Mucosa of stomach (tissue), 1 donor: Measurements from ENCODE around the gene ASB13.
"Not testable (repeated sequence)": the region's sequence is repeated elsewhere in the genome, so short reads cannot be mapped to it uniquely, and the experiment has no call there.

Source experiments
- H3K27me3 ChIP-seq: one replicate; pipeline ENCODE4 v1.7.0; 2013; ENCODE audit warnings: mild to moderate bottlenecking, low read length; ENCODE audit not compliant: control insufficient read depth, insufficient read depth
- H3K36me3 ChIP-seq: one replicate; pipeline ENCODE4 v1.7.0; 2013; ENCODE audit warnings: low read length; ENCODE audit not compliant: control insufficient read depth, insufficient read depth
- H3K4me1 ChIP-seq: one replicate; pipeline ENCODE4 v1.7.0; 2013; ENCODE audit warnings: mild to moderate bottlenecking, low read length; ENCODE audit not compliant: control insufficient read depth, insufficient read depth
- H3K4me3 ChIP-seq: one replicate; pipeline ENCODE4 v1.7.0; 2013; ENCODE audit warnings: low read length
- H3K9ac ChIP-seq: one replicate; pipeline ENCODE4 v1.7.0; 2013; ENCODE audit warnings: mild to moderate bottlenecking, low read length, moderate library complexity
- H3K9me3 ChIP-seq: one replicate; pipeline ENCODE4 v1.7.0; 2013; ENCODE audit warnings: mild to moderate bottlenecking, low read length, moderate library complexity; ENCODE audit not compliant: control insufficient read depth
- donor health status: Pancreatic carcinoma.

The ASB13 gene

DNA sequence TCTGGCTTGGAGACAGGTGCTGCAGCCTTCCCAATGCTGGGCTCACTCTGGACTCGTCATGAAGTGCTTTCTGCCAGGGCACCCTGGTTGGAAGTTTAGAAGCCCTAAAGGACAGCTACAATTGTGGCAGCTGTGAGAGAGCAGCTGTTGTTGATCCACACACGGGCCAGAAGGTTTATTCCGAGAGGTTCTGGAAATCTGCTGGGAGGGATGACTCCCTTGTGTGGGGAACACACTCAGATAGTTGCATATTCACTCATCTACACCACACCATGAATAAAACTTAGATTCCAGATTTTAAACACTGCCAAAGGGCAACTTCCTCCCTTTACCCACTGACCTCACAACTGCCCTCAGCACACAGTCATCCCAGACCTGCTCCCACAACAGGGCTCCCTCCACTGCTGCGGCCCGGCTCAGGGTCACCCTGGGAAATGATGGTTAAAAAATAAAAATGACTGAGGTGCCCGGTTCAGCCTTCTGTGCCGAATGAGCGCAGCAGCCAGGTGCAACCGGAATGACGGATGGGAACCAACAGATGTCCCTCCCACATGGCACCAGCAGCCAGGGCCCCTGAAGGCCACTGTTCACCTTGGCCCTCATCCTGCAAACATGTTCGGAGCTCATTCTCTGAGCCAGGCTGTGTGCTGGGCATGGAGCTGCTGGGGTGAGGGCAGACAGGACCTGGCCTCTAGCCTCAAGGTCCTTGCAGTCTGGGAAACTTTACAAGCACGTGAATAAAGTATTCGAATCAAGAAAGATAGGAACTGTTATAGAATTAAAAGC, 40.2 kb downstream of the ASB13 start:
- Histone ChIP-seq H3K9me3 (no peaks in the 10 kb centered on the region), H3K4me1 (peaks cover 34% of the 10 kb centered on the region), H3K27me3 (no peaks in the 10 kb centered on the region), H3K36me3 (no peaks in the 10 kb centered on the region), H3K4me3 (no peak overlapping the region), H3K9ac (peak overlapping the region; percentile 10)

DNA sequence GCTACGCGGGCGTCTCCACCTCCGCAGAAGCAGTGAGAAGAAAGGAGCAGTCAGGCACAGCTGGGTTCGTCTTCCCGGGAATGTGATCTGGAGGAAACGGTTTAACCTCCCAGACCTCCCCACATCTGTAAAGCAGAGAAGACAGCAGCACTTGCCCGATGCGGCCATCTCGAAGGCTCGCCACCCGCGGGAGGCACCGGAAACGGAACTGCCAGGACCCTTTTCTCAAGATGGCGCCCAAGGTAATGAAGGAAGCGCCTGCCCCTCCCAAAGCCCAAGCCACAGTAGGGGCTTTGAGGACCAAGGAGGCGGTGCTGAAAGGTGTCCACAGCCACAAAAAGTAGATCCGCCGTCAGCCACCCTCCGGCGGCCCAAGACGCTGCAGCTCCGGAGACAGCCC, 41.7 kb downstream of the ASB13 start:
- H3K9ac ChIP-seq, result no peak overlapping the region
- peaks cover 24% of the 10 kb centered on the region for H3K4me1 ChIP-seq
- H3K9me3 ChIP-seq, result no peaks in the 10 kb centered on the region
- no peaks in the 10 kb centered on the region for H3K27me3 ChIP-seq
- H3K36me3 ChIP-seq, result no peaks in the 10 kb centered on the region
- H3K4me3 ChIP-seq, result no peak overlapping the region

DNA sequence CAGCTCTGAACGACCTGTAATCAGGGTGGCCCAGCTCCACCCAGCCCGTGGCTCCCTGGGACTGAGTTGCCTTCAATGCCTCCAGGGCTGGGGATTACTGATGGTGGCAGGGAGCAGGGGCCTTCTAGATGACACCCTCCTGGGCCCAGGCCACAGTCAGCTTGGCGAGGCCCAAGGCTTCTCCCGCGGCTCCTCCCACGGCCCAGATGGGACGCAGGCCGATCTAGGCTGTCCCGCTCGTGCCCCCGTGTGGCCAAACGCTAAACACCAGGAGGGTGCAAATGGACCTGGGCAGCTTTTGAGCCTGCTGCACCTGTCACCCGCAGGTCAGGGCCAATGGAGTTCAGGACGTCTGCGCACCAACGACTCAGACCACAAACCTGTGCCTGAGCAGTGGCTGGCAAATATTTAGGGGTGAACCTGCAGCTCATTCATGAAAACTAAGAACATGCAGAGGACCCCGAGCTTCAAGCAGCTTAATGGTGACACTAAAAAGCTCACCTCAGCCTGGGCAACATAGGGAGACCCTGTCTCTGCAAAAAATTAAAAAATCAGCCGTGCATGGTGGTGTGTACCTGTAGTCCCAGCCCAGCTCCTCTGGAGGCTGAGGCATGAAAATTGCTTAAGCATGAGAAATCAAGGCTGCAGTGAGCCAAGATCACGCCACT, 43.2 kb downstream of the ASB13 start:
- H3K9ac ChIP-seq, result no peak overlapping the region

DNA sequence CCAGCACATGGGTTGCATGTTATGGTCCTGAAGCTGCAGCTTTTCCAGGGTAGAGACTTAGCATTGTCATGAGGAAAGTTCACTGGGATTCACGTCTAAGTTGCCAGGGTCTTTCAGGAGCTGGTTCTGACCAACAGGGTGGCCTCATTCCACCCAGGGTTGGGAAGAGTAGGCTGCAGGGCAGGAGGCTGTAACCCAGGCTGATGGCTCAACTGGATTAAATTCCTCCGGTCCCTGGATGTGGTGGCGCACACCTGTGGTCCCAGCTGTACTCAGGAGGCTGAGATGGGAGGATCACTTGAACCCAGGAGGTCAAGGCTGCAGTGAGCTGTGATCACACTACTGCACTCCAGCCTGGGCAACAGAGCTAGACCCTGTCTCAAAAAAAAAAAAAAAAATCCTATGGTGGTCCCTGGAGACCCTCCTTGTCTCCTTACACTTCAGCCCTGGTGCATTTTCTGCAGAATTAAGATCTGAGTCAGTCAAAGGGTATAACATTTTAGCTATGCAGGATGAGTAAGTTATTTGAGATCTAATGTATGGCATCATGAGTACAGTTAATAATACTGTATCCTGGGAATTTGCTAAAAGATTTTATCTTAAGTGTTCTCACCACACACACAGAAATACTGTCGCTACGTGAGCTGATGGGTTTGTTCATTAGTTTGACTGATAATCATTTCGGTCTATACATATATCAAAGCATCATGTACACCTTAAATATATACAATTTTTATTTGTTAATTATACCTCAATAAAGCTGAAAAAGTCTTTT, 44.0 kb downstream of the ASB13 start:
- H3K27me3 ChIP-seq, result no peaks in the 10 kb centered on the region
- peaks cover 18% of the 10 kb centered on the region for H3K4me1 ChIP-seq
- no peaks in the 10 kb centered on the region for H3K9me3 ChIP-seq
- no peaks in the 10 kb centered on the region for H3K36me3 ChIP-seq
- H3K9ac ChIP-seq, result no peak overlapping the region
- no peak overlapping the region for H3K4me3 ChIP-seq

More for the DNA sequence above, 43.2 kb downstream of the ASB13 start:
- peaks cover 18% of the 10 kb centered on the region for H3K4me1 ChIP-seq
- no peaks in the 10 kb centered on the region for H3K9me3 ChIP-seq
- no peak overlapping the region for H3K4me3 ChIP-seq
- no peaks in the 10 kb centered on the region for H3K27me3 ChIP-seq
- no peaks in the 10 kb centered on the region for H3K36me3 ChIP-seq

DNA sequence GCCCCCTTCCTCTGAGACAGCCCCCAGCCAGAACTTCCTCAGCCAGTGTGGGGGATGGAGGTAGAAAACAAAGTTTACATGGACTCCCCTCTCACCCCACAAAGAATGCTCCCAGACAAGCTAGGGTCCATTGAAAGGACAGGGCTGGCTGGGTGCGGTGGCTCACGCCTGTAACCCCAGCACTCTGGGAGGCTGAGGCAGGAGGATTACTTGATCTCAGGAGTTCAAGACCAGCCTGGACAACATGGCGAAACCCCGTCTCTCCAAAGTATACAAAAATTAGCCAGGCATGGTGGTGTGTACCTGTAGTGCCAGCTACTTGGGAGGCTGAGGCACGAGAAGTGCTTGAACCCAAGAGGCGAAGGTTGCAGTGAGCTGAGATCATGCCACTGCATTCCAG, 45.0 kb downstream of the ASB13 start:
- not testable (repeated sequence) for H3K4me3 ChIP-seq, H3K9me3 ChIP-seq, H3K9ac ChIP-seq, H3K27me3 ChIP-seq, H3K36me3 ChIP-seq
- H3K4me1 ChIP-seq, result peaks cover 18% of the 10 kb centered on the region

DNA sequence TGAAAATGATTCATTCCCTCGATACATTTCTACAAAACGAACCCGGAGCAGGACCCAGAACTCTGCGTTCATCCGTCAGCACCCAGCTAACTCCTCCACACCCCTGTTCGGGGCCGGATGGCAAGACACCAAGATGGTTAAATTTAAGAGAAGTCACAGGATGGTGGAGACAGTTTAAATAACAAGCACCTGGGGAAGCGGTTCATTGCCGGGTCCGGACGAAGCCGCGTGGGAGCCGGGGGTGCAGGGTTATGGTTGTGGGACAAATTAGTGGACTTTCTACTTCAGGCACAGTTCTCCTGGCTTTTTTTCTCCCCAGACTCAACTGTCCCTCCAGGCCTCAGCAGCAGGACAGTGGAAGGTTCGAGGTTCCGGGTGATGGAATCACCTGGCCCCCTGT, 45.4 kb downstream of the ASB13 start:
- H3K36me3 ChIP-seq, result no peaks in the 10 kb centered on the region
- no peaks in the 10 kb centered on the region for H3K9me3 ChIP-seq
- no peaks in the 10 kb centered on the region for H3K27me3 ChIP-seq
- H3K4me1 ChIP-seq, result peaks cover 16% of the 10 kb centered on the region
- H3K4me3 ChIP-seq, result no peak overlapping the region
- H3K9ac ChIP-seq, result no peak overlapping the region

DNA sequence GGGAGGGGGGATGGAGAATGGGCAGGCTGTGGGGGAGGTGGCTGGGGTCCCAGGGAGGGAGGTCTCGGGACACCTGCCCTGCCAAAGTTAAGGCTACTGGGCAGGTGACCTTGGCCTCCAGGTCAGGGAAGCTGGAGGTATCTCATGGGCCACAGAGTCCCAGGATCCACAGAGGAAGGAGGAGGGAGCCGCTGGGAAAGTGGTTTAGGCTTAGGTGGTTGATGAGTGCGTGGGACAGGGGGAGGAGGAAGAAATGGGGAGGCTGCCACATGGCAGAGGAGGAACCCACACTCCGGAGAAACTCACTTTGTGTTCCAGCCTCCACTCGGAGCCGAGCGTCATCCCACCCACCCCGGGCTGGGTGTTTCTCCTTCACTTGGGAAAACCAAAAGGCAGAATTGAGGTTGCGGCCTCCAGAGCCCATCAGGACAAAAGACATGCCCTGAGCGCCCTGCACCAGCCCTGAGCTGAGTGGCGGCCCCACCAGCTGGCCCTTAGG, 46.1 kb downstream of the ASB13 start:
- H3K36me3 ChIP-seq, result no peaks in the 10 kb centered on the region
- no peaks in the 10 kb centered on the region for H3K9me3 ChIP-seq
- H3K9ac ChIP-seq, result no peak overlapping the region
- H3K4me1 ChIP-seq, result peaks cover 15% of the 10 kb centered on the region
- H3K27me3 ChIP-seq, result no peaks in the 10 kb centered on the region
- no peak overlapping the region for H3K4me3 ChIP-seq

DNA sequence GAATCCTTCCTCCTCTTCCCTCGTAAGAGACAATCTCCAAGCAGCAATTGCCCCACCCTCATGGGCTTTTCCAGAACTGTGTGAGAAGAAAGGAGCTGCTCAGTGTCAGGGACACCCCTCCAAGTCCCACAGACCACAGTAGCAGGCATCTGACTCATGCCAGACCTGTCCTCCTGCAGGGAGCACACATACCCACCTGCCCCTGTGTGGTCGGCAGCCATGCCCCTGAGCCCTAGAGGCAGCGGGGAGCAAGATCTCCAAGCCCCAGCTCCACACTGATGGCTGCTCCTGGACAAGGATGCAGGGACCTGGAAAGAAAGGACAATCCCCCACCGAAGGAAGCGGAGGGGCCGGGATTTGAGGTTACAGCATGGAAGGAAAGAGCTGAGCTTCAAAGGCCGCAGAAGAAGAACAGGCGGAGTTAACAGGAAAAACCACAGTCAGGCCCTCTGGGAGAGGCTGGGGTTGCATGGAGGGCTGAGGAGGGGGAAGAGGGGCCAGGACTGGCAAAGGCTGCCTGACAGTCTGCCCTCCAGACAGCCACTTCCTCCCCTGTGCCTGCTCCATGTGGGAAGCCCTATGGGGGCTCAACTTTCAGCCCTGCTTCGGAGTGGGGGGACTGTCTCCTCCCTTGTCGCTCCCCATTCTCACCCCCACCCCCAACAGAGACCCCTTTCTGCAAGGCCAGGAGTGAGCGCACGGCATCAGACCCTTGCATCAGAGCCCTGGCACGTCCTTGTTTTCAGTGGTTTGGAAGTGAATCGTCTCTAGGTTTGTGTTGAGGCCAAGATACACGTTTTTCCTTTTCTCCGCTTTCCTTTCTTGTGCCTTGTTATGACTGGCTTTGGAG, 46.8 kb downstream of the ASB13 start:
- H3K27me3 ChIP-seq, result no peaks in the 10 kb centered on the region
- H3K36me3 ChIP-seq, result no peaks in the 10 kb centered on the region
- H3K4me1 ChIP-seq, result peaks cover 15% of the 10 kb centered on the region
- no peaks in the 10 kb centered on the region for H3K9me3 ChIP-seq
- no peak overlapping the region for H3K9ac ChIP-seq
- H3K4me3 ChIP-seq, result no peak overlapping the region

DNA sequence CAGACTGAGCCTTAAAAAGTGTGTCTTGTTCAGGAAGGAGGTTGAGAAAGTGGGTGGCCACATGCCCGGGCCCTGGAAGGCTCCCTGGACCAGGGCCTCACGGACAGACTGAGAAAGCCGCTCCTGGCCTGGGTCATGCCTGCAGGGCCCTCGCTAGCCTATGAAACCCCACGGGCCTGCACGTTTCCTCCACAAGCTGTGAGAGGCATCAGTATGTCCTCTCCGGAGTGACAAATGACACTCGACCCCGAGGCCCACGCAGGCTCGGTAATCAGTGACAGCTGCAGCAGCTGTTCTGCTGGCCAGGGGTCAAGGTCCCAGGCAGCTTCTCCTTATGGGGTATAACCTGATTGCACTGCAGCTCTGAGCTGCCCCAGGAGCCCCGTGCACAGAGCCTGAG, 47.6 kb downstream of the ASB13 start:
- no peaks in the 10 kb centered on the region for H3K9me3 ChIP-seq
- no peaks in the 10 kb centered on the region for H3K36me3 ChIP-seq
- H3K27me3 ChIP-seq, result no peaks in the 10 kb centered on the region
- H3K4me3 ChIP-seq, result no peak overlapping the region
- H3K9ac ChIP-seq, result no peak overlapping the region
- H3K4me1 ChIP-seq, result peaks cover 21% of the 10 kb centered on the region

DNA sequence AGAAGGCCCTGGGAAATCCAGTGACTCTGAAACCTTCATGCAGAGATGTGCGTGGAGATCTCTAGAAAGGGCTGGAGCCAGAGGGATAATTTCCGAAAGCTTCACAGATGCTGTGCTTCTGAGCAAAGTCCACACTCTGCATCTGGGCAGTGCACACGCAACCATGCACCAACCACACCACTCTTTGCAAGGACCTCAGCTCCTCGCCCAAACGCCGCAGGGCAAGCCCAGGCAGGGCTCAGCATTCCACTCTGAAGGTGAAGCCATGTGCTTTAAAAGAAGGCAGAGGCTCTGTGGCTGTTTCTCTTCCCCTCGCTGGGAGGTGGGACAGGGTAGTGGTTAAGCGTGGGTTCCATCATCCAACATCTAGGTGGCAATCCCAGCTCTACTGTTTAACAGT, 48.4 kb downstream of the ASB13 start:
- H3K9ac ChIP-seq, result no peak overlapping the region
- no peaks in the 10 kb centered on the region for H3K36me3 ChIP-seq
- H3K4me3 ChIP-seq, result no peak overlapping the region
- no peaks in the 10 kb centered on the region for H3K9me3 ChIP-seq
- no peaks in the 10 kb centered on the region for H3K27me3 ChIP-seq
- H3K4me1 ChIP-seq, result peaks cover 21% of the 10 kb centered on the region

DNA sequence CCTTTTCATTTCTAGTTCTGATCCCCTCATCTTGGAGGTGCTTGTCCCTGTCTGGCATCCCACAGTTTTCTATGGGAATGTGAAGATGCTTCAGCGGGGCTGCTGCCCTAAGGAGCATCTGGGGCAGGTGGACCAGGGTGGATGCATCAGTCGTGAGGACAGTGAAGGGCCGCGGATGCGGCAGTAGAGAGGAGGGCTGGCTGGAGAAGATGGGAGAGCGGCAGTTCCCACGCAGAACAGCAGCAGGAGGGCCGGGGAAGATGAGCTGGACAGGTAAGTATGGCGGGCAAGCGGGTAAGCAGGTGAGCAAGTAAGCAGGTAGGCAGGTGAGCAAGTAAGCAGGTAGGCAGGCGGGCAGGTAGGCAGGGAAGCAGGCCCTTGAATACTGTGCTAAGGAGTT, 48.9 kb downstream of the ASB13 start:
- Histone ChIP-seq H3K4me1 (peaks cover 18% of the 10 kb centered on the region), H3K4me3 (no peak overlapping the region), H3K9ac (no peak overlapping the region), H3K27me3 (no peaks in the 10 kb centered on the region), H3K9me3 (no peaks in the 10 kb centered on the region), H3K36me3 (no peaks in the 10 kb centered on the region)
